22Rv1 (cell line): ENCODE results near the gene SCN5A.

ENCODE experiments used
- H3K27ac ChIP-seq: fragments of 450-650 bp; 2 replicates; pipeline ENCODE4 v1.5.1; 2017
- ZFX ChIP-seq: fragments of 450-650 bp; IDR thresholded peaks from 2 replicates; pipeline ENCODE4 v1.6.1; 2017; ENCODE audit warnings: antibody characterized with exemption, borderline replicate concordance
- TF ChIP-seq, protein P1 (sequence below): fragments of 450-650 bp; IDR thresholded peaks from 2 replicates; pipeline ENCODE4 v1.5.1; 2017; ENCODE audit warnings: mild to moderate bottlenecking

The SCN5A gene

GRCh38 chr3:38609386-38610111 is 39.9 kb downstream of the SCN5A start:
- no peak overlapping the region for H3K27ac ChIP-seq
- TF ChIP-seq, protein P1, sequence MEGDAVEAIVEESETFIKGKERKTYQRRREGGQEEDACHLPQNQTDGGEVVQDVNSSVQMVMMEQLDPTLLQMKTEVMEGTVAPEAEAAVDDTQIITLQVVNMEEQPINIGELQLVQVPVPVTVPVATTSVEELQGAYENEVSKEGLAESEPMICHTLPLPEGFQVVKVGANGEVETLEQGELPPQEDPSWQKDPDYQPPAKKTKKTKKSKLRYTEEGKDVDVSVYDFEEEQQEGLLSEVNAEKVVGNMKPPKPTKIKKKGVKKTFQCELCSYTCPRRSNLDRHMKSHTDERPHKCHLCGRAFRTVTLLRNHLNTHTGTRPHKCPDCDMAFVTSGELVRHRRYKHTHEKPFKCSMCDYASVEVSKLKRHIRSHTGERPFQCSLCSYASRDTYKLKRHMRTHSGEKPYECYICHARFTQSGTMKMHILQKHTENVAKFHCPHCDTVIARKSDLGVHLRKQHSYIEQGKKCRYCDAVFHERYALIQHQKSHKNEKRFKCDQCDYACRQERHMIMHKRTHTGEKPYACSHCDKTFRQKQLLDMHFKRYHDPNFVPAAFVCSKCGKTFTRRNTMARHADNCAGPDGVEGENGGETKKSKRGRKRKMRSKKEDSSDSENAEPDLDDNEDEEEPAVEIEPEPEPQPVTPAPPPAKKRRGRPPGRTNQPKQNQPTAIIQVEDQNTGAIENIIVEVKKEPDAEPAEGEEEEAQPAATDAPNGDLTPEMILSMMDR: no peak
- TF ChIP-seq ZFX: no peak

DNA sequence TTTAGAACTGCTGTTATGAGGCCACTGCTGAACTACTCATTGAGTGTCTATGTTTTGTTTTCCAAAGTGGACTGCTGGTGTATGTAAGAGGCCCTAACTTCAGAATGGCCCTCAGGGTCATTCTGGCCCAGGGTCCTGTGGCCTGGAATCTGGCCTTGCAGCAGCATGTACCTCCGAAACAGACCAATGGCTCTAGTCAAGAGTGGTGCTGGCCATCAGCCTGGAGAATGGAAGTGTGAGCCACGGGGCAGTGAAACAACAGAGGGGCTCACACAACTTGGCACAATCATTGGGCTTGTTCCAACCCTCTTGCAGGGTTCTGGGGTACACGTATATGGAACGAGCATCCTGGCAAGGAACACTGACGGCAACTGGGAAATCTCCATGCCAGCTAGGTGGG is 40.5 kb downstream of the SCN5A start:
- H3K27ac ChIP-seq: no peak overlapping the region
- TF ChIP-seq, protein P1: no peak
- no peak for TF ChIP-seq ZFX

DNA sequence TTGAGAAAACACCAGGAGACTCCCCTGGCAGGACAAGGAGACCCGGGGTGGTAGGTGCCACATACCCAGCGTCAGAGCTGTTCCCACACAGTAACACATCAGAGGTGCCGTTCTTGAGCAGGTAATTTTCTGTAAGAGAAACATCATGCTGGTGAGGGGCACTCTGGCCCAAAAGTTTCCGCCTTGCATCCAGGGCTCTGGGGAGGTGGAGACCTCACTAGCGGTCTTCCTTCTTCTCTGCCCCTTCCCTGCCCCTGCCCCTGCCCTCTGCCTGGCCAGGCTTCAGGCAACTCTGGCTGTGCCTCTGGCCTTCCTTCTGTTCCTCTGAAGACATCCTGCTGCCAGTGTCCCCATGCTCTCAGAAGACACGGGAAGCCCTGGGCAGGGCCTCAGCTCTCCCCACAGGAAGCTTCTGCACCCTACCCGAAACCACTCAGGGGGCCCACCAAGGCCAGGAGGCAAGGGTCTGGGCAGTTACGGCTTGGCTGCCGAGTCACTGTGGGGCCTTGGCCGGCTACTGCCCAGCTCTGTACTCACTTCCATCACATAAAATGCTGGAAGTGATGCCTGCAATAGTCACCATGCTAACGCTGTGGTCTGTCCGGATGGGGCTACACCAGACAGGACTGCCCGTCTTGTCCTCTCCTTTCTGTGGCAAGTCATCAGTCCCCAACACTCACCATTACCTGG is 41.3 kb downstream of the SCN5A start:
- no peak overlapping the region for H3K27ac ChIP-seq
- no peak for TF ChIP-seq ZFX
- TF ChIP-seq, protein P1: no peak

- no peak for TF ChIP-seq ZFX
- TF ChIP-seq, protein P1: no peak
- H3K27ac ChIP-seq: no peak overlapping the region
These were observed 42.9 kb downstream of the SCN5A start for GRCh38 chr3:38606561-38606960.

DNA sequence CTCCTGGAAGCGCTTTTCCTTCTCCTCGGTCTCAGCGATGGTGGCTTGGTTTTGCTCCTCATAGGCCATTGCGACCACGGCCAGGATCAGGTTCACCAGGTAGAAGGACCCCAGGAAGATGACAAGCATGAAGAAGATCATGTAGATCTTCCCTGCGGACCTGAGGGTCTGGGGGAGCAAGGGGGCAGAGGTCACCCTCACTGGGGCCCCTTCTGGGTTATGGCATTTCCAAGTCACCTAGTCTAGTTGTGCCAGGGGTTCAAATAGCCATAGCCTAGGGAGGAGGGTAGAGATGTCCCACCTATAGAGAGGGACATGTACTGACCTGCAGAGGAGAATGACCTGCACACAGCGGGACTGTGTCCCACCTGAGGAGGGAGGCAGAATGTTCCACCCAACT is 43.5 kb downstream of the SCN5A start:
- TF ChIP-seq, protein P1: no peak
- TF ChIP-seq ZFX: no peak
- H3K27ac ChIP-seq: no peak overlapping the region

- H3K27ac ChIP-seq: no peak overlapping the region
- TF ChIP-seq ZFX: no peak
- TF ChIP-seq, protein P1: no peak
These were observed 45.2 kb downstream of the SCN5A start for GRCh38 chr3:38604246-38604645.

GRCh38 chr3:38603731-38604131 is 45.8 kb downstream of the SCN5A start:
- no peak overlapping the region for H3K27ac ChIP-seq
- TF ChIP-seq ZFX: no peak
- TF ChIP-seq, protein P1: no peak
